ENCODE measurements around the gene GDPD5.

- TF ChIP-seq GATA2 (IDR thresholded peaks at IDR 0.05; ENCODE audit: low read depth, low read length) (no peak), GATA3 (IDR thresholded peaks at IDR 0.05; ENCODE audit: low read depth, low read length) (no peak)
Measured at GRCh38 chr11:75474878-75475766, 50.6 kb downstream of the GDPD5 start.

All from SH-SY5Y (cell line).